Embryonic facial prominence (tissue), 1 donor: ENCODE results near the gene EGFL7.

ENCODE experiments used
- DNase-seq: peaks from one replicate; pipeline ENCODE4 v3.0.0-alpha.2; 2016; ENCODE audit errors: extremely low spot score

EGFL7 gene

GRCh38 chr9:136644343-136644592 is 18.4 kb upstream of the EGFL7 start:
- DNase-seq = no peak

- DNase-seq = no peak
These were observed 17.9 kb upstream of the EGFL7 start for GRCh38 chr9:136644593-136645351.

GRCh38 chr9:136645352-136645902 is 17.3 kb upstream of the EGFL7 start:
- no peak for DNase-seq

- no peak for DNase-seq
These were observed 16.6 kb upstream of the EGFL7 start for GRCh38 chr9:136645903-136646754.

GRCh38 chr9:136646827-136647711 is 15.6 kb upstream of the EGFL7 start:
- DNase-seq = no peak

- no peak for DNase-seq
These were observed 14.0 kb upstream of the EGFL7 start for GRCh38 chr9:136648751-136649150.

GRCh38 chr9:136650021-136650420 is 12.7 kb upstream of the EGFL7 start:
- no peak for DNase-seq

GRCh38 chr9:136650648-136651047 is 12.1 kb upstream of the EGFL7 start:
- no peak for DNase-seq

- no peak for DNase-seq
These were observed 10.9 kb upstream of the EGFL7 start for GRCh38 chr9:136651860-136652259.

- no peak for DNase-seq
These were observed 9.2 kb upstream of the EGFL7 start for GRCh38 chr9:136653323-136654079.

- no peak for DNase-seq
These were observed 7.7 kb upstream of the EGFL7 start for GRCh38 chr9:136654820-136655535.

GRCh38 chr9:136655536-136656182 is 7.1 kb upstream of the EGFL7 start:
- no peak for DNase-seq

GRCh38 chr9:136656183-136656738 is 6.5 kb upstream of the EGFL7 start:
- no peak for DNase-seq

- no peak for DNase-seq
These were observed 5.7 kb upstream of the EGFL7 start for GRCh38 chr9:136656795-136657611.

GRCh38 chr9:136657974-136658848 is 4.5 kb upstream of the EGFL7 start:
- DNase-seq = no peak

- DNase-seq = no peak
These were observed 3.7 kb upstream of the EGFL7 start for GRCh38 chr9:136658849-136659535.
